ENCODE results near the gene PTGER4. TPM values are rescaled to one million over a fixed set of nuclear protein-coding genes. Genes with fewer than 3 reads are reported as not detected.
"Not testable (repeated sequence)": the region's sequence is repeated elsewhere in the genome, so short reads cannot be mapped to it uniquely, and the experiment has no call there.

Gene PTGER4
- total and polyA plus RNA-seq, 2 of the 8 experiments (the other 6 are each of a cell fraction or from before 2014, with no cell fraction given), result 0.76 to 1.2 TPM

GRCh38 chr5:40639531-40639930 lies 40.2 kb upstream of the PTGER4 start:
- H3K9ac ChIP-seq (replicated peaks in 1 of 4; ENCODE audit: extremely low read depth in 1 of 4, low read depth in 3 of 4, low read length in 3 of 4); H3K18ac ChIP-seq (ENCODE audit: extremely low read depth, low read length); H3K79me2 ChIP-seq (ENCODE audit: control insufficient read depth in 1 of 2, insufficient read depth in 2 of 2, low read length in 2 of 2); FAIRE-seq; H3K23ac ChIP-seq (ENCODE audit: insufficient read length); H3K9me3 ChIP-seq (ENCODE audit: insufficient read depth in 2 of 2, low read depth in 1 of 2, low read length in 1 of 2); H2BK120ac ChIP-seq (replicated peaks; ENCODE audit: low read depth, low read length); H4K91ac ChIP-seq (replicated peaks; ENCODE audit: insufficient read length, low read length); H4K20me1 ChIP-seq (replicated peaks in 1 of 2; ENCODE audit: control insufficient read depth in 1 of 2, insufficient read depth in 2 of 2, low read length in 2 of 2); H2BK15ac ChIP-seq (ENCODE audit: low read length); H3K14ac ChIP-seq (ENCODE audit: insufficient read length); H4K5ac ChIP-seq (ENCODE audit: insufficient read length, low read depth, low read length); H2AK5ac ChIP-seq (ENCODE audit: low read depth, low read length); H4K8ac ChIP-seq (ENCODE audit: extremely low read depth, insufficient read depth, low read length); H3K23me2 ChIP-seq (ENCODE audit: low read depth, low read length); H3K56ac ChIP-seq (replicated peaks; ENCODE audit: insufficient read length, low read depth, low read length); H3K36me3 ChIP-seq (ENCODE audit: control insufficient read depth in 2 of 4, insufficient read depth in 4 of 4, low read length in 3 of 4); POLR2A ChIA-PET (ENCODE audit: partially characterized antibody); H3K4me2 ChIP-seq (ENCODE audit: insufficient read depth in 1 of 2, low read depth in 2 of 2, low read length in 2 of 2); H3K4me1 ChIP-seq (replicated peaks in 1 of 4; ENCODE audit: control insufficient read depth in 3 of 4, insufficient read depth in 4 of 4, low read length in 3 of 4); H3K79me1 ChIP-seq (ENCODE audit: low read depth, low read length); H2AFZ ChIP-seq (ENCODE audit: low read length); DNase-seq (ENCODE audit: low read depth in 1 of 2, low spot score in 2 of 2); H3K4ac ChIP-seq (replicated peaks; ENCODE audit: insufficient read length, low read depth, low read length); H2BK20ac ChIP-seq (ENCODE audit: low read length); H2BK12ac ChIP-seq (ENCODE audit: low read depth, low read length); H3K4me3 ChIP-seq (ENCODE audit: extremely low read depth in 1 of 4, insufficient read depth in 2 of 4, low read depth in 3 of 4, low read length in 4 of 4); H2BK5ac ChIP-seq (ENCODE audit: low read depth, low read length); H3K27ac ChIP-seq (ENCODE audit: low read depth, low read length); H3K27me3 ChIP-seq (replicated peaks in 1 of 4; ENCODE audit: control insufficient read depth in 3 of 4, extremely low read depth in 1 of 4, insufficient read depth in 3 of 4, low read length in 3 of 4): not testable (repeated sequence)
- WGBS, 2 experiments (ENCODE audit: extremely low coverage in 1 of 2, insufficient coverage in 1 of 2, insufficient read length in 1 of 2, insufficient replicate concordance in 2 of 2, low coverage in 1 of 2, low lambda C conversion rate in 2 of 2, missing lambda C conversion rate in 1 of 2), result 92% methylated on average over 1 of the region's 1 CpG; no CpG with 5 or more reads in 1 of the 2 experiments
- CTCF ChIA-PET (ENCODE audit: partially characterized antibody), result interaction anchor here (1.1 kb wide), 1 partner anchor 26 kb away, joined by 3 read pairs; no protein-coding TSS in a partner anchor
